T-helper 9 cell (primary cell): ENCODE data around the gene CD37.
"Not testable (repeated sequence)": the region's sequence is repeated elsewhere in the genome, so short reads cannot be mapped to it uniquely, and the experiment has no call there.

ENCODE experiments used
- DNase-seq: peaks from one replicate; pipeline ENCODE4 v3.0.0-alpha.2; 2020

CD37 gene

DNA sequence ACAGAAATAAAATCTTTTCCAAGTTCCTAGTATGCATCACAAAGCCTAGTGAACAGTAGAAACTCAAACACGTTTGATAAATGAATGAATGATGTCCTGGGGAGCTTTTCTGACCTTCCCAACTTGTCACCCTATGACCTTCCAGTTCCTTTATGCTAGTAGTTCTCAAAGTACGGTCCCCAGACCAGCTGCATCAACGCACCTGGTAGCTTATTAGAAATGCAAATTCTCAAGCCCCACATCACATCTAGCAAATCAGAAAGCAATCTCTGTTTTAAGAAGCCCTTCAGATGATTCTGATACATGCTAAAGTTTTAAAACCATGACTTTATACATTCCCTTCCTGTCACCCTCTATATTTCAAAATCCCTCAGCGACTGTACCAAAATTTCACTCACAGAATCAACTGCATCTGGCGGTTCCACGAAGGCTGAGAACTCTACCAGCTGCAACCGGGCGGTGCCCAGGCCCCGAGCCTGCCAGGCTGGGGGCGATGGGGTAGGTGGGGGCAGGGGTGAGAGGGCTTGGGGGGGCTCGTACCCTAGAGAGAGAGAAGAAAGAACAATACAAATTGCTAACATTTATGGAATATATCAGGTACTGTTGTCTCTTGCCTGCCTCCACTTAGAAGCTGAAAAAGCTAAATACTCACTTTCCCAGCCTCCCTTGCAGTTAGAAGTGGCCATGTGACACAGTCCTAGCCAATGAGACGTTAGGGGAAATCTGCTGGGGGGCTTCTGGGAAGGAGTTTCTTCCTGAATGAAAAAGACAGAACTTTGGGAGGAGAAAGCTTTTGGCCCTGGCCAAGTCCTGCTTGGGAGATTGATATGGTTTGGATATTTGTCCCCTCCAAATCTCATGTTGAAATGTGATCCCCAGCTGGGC is 13.3 kb downstream of the CD37 start:
- no peak for DNase-seq

DNA sequence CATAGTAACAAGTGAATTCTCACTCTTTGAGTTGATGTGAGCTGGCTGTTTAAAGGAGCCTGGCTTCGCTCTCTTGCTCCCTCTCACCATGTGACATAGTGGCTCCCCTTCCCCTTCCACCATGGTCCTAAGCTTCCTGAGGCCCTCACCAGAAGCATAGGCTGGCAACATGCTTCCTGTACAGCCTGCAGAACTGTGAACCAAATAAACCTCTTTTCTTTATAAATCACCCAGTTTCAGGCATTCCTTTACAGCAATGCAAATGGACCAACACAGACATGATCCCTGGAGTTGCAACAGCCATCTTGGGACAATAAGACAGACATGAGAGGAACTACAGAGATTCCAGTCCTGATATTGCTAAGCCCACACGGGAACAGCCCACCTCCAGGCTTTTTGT is 14.4 kb downstream of the CD37 start:
- no peak for DNase-seq

- DNase-seq = no peak
Observed at GRCh38 chr19:49355909-49356353, 20.7 kb downstream of the CD37 start.

DNA sequence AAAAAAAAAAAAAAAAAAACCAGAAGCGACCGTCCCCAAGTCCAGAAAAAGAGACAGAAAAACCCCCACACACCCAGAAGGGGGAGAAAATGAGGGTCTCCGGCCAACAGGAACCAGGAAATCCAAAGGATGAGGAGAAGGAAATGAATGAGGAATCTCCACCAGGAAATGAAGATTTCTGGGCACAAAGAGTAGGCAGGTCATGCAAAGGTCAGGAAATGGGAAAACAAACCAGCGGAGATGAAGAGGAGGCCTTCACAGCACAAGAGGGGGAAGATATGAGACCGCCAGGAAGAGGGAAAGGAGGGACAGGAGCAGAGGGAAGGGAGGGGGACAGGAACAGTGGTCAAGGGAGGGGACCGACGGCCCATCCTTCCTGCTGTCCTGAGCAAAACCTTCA is 21.2 kb downstream of the CD37 start:
- no peak for DNase-seq

DNA sequence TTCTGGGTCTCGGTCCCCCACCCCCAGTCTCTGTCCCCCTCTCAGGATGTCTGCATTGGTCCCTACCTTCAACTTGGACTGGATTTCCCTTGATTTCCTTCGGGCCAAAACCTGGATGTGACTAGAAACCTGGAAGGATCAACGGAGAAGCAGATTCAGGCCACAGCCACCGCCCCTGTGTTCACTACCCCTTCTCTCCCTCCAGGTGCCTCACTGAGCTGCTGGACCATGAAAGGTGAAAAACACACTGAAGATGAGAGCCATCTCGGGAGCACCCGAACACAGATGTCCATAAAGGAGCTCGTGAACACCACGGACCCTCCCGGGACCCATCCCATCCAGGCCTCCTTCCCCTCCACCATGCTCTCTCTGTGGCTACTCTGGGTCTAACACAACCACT is 22.0 kb downstream of the CD37 start:
- DNase-seq = no peak

DNA sequence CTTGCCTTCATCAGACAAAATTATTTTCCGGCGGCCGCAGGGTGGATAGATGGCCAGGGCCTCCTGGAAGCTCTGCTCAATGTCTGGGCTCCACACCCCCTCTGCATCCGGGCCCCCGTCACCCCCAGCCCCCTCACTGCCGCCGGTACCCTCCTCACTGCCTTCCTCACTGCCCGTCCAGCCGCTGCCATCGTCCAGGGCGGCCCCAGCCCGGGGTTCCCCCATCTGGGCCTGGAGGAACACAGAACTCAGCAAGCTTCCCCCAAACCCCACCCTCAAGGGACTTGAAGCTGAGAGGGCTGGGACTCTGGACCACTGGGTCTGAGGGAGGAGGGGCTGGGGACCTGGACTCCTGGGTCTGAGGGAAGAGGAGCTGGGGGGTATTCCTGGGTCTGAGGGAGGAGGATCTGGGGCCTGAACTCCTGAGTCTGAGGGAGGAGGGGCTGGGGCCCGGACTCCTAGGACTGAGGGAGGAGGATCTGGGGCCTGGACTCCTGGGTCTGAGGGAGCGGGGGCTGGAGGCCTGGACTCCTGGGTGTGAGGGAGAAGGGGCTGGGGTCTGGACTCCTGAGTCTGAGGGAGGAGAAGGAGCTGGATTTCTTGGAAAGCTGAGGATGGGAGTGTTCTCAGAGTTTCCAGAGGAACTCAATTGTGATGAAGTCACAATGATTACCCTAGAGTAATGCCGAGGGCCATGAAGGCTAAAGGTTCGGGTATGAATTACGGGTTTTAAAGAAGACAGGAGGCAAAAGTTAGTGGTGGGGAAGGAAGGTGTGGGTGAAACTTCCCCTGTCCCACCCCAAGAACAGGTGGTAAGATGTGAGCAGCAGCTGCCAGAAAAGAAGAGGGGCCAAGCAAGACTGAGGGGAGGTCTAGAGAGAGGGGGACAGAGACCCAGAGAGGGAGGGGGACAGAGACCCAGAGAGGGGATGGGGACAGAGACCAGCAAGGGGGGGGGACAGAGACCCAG is 24.9 kb downstream of the CD37 start:
- no peak for DNase-seq

DNA sequence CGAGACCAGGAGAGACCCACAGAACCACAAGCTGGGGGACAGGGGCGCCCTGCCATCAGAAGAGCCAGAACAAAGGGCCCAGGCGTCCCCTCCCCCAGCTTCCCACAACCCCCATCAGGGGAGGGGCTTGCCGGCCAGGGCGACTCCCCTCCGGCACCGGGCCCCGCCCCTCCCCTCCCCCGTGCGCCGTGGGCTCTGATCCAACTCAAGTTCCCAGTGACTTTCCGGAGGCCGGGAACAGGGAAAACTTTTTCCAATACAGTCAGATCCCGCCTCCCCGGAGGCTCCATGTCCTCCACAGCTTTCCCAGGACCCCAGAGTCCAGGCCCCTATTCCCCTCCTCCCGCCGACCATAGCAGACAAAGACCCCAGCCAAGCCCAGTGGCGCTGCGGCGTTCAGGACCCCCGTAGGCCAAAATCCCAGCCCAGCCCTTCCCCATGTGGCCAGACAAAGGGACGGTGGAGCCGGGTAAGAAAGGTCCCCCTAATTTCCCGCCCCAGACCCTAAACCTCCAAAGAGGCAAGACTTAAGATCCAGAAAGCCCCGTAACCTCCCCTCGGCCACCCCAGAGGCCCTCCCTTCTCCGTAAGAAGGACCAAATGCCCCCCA is 26.3 kb downstream of the CD37 start:
- DNase-seq = no peak

DNA sequence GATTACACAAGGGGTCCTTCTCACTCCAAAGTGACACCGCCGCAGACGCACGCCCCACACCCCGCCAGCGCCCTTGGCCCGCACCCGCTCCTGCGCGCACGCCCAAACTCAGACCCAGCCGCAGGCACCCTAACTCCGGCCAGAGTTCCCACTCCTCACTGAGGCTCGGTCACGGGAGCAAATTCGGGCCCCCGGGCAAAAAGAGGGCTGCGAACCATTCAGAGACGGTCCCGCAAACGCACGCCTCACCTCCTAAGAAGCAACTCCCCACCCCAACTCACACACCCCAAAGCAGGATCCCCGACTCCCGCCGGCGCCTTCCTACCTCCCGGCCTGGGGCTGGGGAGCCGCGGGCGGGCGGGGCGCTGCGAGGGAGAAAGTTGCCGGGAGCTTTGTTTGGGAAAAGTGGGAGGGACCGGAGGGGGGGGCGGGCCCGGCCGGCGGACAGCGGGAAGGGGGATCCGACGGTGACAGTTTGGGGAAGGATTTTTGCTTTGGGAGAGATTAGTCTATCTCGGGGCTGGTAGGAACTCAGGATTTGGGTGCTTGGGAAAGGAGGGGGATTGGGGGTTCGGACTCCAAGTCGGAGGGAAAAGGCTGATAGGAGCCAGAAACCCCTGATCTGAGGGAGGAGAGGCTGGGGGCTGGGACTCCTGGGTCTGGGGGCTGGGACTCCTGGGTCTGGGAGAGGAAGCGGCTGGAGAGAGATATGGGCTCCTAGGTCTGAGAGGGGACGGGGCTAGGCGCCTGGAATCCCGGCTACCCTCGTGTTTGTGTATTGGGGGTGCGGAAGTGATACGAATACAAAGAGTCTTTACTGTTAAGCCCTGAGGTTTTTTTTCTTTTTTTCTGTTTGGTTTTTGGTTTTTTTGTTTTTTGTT is 27.1 kb downstream of the CD37 start, which contains the start of gene TEAD2:
Gene TEAD2 (minus strand): TSS at position 369 of the 881 bp plus-strand sequence. CDS start 2,341 bp downstream, outside the sequence.
- no peak for DNase-seq

- DNase-seq = no peak
Observed at GRCh38 chr19:49362929-49363267, 27.7 kb downstream of the CD37 start.

DNA sequence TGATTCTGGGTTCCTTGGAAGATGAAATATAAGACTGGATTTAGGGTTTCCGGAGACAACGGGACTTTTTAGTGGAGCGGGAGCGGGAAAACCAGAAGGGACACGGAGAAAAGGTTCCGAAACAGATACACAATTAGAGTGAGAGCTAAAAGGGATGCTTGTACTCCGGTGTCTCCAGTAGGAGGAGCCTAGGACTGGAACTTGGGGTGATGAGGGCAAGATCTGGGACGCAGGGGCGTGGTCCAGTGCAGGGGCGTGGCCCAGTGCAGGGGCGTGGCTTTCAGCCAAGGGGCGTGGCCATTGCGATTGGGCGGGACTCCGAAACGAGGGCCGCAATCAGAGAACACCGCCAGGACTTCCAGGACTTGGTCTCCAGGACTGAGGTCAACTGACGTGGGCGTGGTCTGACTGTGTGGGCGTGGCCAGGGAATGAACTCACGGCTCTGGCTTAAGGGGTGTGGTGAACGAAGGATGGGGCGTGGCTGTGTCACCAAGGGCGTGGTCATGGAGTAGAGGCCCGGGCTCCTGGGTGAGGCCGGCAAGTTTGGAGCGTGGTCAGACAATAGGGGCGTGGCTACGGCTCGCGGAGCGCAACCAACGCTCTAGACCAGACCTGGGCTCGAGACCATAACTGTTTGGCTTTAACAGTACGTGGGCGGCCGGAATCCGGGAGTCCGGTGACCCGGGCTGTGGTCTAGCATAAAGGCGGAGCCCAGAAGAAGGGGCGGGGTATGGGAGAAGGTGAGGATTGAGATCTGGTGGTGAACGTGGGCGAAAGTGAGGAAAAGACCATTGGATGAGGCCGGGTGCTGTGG is 28.3 kb downstream of the CD37 start, which contains the start of gene DKKL1:
Gene DKKL1 (plus strand): TSS at position 610 of the 815 bp plus-strand sequence. CDS start 122 bp downstream, at position 732.
- peak; percentile 47 for DNase-seq

DNA sequence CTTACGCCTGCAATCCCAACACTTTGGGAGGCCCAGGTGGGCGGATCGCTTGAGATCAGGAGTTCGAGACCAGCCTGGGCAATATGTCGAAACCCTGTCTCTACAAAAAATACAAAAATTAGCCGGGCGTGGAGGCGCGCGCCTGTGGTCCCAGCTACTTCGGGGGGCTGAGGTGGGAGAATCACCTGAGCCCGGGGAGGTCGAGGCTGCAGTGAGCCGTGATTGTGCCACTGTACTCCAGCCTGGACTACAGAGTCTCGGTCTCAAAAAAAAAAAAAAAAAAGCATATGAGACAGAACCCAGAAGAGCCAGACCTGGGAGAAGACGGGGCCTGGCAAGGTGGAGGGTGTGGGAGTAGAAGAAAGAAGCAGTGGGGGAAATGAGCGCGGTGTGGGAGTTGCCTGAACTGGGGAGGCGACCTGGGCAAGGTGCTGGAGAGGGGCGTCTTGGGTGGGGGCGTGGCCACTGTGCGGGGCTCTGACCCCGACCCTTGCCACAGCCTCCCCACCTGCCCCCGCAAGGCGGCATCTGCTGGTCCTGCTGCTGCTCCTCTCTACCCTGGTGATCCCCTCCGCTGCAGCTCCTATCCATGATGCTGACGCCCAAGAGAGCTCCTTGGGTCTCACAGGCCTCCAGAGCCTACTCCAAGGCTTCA is 29.0 kb downstream of the CD37 start:
- DNase-seq = no peak

GRCh38 chr19:49366110-49366509 is 30.9 kb downstream of the CD37 start:
- DNase-seq = no peak

DNA sequence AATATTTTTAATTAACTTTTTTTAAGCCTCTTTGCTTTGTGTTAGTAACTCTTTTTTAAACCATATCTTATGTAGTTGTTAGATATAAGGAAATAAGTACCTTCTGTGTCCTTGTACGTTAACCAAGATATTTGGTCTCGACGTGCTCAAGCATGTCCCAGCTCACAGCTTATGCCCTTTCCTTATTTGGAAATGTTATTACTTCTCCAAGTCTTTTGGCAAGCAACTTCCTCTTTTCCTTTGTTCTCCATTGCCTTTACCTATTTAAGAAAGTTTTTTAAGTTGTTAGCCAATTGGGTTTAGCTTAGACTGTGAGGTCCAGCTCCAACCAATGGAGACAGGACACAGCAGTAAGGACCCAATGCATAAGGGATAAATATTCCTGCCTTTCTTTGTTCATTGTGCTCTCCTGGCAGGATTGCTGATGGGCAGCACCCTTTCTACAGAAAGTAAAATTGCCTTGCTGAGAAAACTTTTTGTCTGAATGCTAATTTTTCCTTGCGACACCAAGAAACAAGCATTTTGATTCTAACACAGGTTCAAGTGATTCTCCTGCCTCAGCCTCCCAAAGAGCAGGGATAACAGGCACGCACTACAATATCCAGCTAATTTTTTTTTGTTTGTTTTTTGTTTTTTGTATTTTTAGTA is 33.6 kb downstream of the CD37 start:
- DNase-seq = no peak

DNA sequence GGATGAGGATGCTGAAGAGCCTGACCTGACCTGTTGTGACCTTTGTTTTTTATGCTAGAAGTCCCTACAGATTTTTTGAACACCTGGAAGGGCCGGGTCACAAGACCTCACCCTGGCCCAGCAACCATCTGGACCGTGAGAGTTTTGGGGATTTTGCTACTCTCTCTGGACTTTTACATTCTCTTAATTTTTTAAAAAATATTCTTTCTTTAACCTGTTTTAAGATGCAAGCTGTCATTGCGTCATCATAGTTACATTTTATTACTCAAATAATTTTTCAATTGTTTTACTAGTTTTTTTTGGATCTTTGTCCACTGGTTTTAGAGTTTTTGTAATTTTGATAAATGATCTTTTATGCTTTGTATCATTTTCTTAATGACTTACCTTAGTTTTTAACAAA is 36.0 kb downstream of the CD37 start:
- DNase-seq = no peak

- not testable (repeated sequence) for DNase-seq
Observed at GRCh38 chr19:49373174-49373573, 38.0 kb downstream of the CD37 start.

- no peak for DNase-seq
Observed at GRCh38 chr19:49374665-49375434, 39.6 kb downstream of the CD37 start.

- no peak for DNase-seq
Observed at GRCh38 chr19:49378512-49378911, 43.3 kb downstream of the CD37 start.

DNA sequence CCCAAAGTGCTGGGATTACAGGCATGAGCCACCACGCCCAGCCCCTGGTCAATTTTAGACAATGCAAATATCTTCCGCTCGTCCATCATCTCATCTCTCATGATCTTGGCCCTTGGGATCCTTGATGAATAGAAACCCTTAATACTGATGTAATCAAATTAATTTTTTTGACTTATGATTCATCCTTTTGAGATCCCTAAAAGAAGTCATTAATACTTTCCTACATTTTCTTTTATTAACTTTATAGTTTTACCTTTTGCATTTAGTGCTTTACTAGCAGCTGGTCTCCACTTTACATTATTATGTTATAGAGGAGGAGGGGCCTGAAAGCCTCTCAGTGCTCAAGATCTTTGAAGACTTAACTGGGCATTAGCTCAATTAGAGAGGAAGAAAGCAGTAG is 45.2 kb downstream of the CD37 start:
- no peak for DNase-seq

DNA sequence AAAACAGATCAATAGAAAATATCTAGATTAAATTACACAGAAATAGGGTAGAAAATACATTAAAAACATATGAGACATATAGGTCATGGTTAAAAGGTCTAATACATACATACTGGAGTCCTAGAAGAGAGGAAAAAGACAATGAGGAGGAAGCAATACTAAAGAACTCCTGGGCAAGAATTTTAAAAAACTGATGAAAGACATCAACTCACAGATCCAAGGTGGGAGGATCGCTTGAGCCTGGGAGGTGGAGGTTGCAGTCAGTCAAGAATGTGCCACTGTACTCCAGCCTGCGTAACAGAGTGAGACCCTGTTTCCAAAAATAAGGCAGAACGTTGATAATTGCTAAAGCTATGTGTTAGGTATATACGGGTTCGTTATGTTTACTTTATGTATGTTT is 47.4 kb downstream of the CD37 start:
- DNase-seq = no peak
